K562 (cell line): ENCODE results near the gene MED16. TPM values are rescaled to one million over a fixed set of nuclear protein-coding genes. Genes with fewer than 3 reads are reported as not detected.

Source experiments
- ATF7 ChIP-seq: fragments of 450-650 bp; IDR thresholded peaks from 2 replicates; pipeline ENCODE4 v1.7.1; 2014; ENCODE audit warnings: mild to moderate bottlenecking, moderate library complexity
- CBFA2T3 ChIP-seq: fragments of 450-650 bp; IDR thresholded peaks from 2 replicates; pipeline ENCODE4 v1.6.1; 2017
- CHD1 ChIP-seq: fragments of 200-600 bp; sonication (generic); IDR thresholded peaks from one replicate; pipeline ENCODE4 v1.6.1; 2012; ENCODE audit warnings: mild to moderate bottlenecking, moderate library complexity, low read length, inconsistent platforms
- ELF1 ChIP-seq: fragments of 200-800 bp; sonication (Bioruptor generic); IDR thresholded peaks from 2 replicates; pipeline ENCODE4 v1.6.1; 2016; ENCODE audit warnings: missing genetic modification characterization, missing compliant biosample characterization
- EZH2 ChIP-seq: IDR thresholded peaks from 2 replicates; pipeline ENCODE4 v1.6.1; 2012; ENCODE audit warnings: low read depth, mild to moderate bottlenecking, inconsistent platforms, low read length, borderline replicate concordance
- GATAD2B ChIP-seq: fragments of 450-650 bp; IDR thresholded peaks from 2 replicates; pipeline ENCODE4 v1.6.1; 2017; ENCODE audit warnings: mild to moderate bottlenecking, borderline replicate concordance
- KLF1 ChIP-seq: fragments of 450-650 bp; IDR thresholded peaks from 2 replicates; pipeline ENCODE4 v1.6.1; 2016; ENCODE audit warnings: missing genetic modification characterization, missing compliant biosample characterization
- MIER1 ChIP-seq: fragments of 450-650 bp; IDR thresholded peaks from 2 replicates; pipeline ENCODE4 v1.6.1; 2016; ENCODE audit warnings: antibody characterized with exemption, mild to moderate bottlenecking, low read depth
- ZNF589 ChIP-seq: fragments of 200-800 bp; sonication (Bioruptor generic); IDR thresholded peaks from 2 replicates; pipeline ENCODE4 v1.6.1; 2016; ENCODE audit warnings: low read depth, missing genetic modification characterization, missing compliant biosample characterization
- polyA plus RNA-seq, 8 experiments: library from polyadenylated mRNA; depleted of rRNA in 4 of 8; stranded (reverse) in 5 of 8; unstranded in 3 of 8; fragments of >200 nt; fragmentation: Nextera tagmentation in 2 of 8; fragmentation: Illumina TruSeq in 1 of 8; extraction: Ambion mirVana in 2 of 8; extraction: Trizol in 1 of 8; gene quantifications; 2 replicates each; pipeline versions ENCODE4 v1.2.1 to v1.2.3, GENCODE V29; 2011 to 2014; ENCODE audit warnings: inconsistent platforms in 1 of 8, missing spikeins in 1 of 8
- total RNA-seq, 7 experiments: library from RNA; depleted of rRNA in 6 of 7; stranded (reverse); fragments of >200 nt in 6 of 7; fragmentation: Illumina TruSeq in 2 of 7; extraction: Trizol in 2 of 7; gene quantifications; 2 replicates each; pipeline versions ENCODE4 v1.2.1 to v1.2.3, GENCODE V29; 2011 to 2021; ENCODE audit warnings: low replicate concordance in 1 of 7
- TF ChIP-seq, protein P1 (sequence below): sonication (generic); formaldehyde crosslinking; IDR thresholded peaks from 2 replicates; pipeline ENCODE4 v1.8.0; 2023; ENCODE audit warnings: mild to moderate bottlenecking, missing genetic modification reagents
- TF ChIP-seq, protein P2 (sequence below): fragments of 200-600 bp; sonication (generic); IDR thresholded peaks from one replicate; pipeline ENCODE4 v1.6.1; 2012; ENCODE audit warnings: mild to moderate bottlenecking, low read depth, low read length, inconsistent platforms

MED16 gene
- total and polyA plus RNA-seq, 9 of the 15 experiments (the other 6 are each of a cell fraction or from before 2014, with no cell fraction given) = 0.89 to 59.9 (median 8.6) TPM

- TF ChIP-seq, protein P1, sequence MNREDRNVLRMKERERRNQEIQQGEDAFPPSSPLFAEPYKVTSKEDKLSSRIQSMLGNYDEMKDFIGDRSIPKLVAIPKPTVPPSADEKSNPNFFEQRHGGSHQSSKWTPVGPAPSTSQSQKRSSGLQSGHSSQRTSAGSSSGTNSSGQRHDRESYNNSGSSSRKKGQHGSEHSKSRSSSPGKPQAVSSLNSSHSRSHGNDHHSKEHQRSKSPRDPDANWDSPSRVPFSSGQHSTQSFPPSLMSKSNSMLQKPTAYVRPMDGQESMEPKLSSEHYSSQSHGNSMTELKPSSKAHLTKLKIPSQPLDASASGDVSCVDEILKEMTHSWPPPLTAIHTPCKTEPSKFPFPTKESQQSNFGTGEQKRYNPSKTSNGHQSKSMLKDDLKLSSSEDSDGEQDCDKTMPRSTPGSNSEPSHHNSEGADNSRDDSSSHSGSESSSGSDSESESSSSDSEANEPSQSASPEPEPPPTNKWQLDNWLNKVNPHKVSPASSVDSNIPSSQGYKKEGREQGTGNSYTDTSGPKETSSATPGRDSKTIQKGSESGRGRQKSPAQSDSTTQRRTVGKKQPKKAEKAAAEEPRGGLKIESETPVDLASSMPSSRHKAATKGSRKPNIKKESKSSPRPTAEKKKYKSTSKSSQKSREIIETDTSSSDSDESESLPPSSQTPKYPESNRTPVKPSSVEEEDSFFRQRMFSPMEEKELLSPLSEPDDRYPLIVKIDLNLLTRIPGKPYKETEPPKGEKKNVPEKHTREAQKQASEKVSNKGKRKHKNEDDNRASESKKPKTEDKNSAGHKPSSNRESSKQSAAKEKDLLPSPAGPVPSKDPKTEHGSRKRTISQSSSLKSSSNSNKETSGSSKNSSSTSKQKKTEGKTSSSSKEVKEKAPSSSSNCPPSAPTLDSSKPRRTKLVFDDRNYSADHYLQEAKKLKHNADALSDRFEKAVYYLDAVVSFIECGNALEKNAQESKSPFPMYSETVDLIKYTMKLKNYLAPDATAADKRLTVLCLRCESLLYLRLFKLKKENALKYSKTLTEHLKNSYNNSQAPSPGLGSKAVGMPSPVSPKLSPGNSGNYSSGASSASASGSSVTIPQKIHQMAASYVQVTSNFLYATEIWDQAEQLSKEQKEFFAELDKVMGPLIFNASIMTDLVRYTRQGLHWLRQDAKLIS (CRISPR knock-in tag) = peak; percentile 78; the same call in 1 of the 2 replicates
- no peak for TF ChIP-seq EZH2
- TF ChIP-seq ATF7 = peak; percentile 42
- TF ChIP-seq CBFA2T3 = peak; percentile 33; the same call in 1 of the 2 replicates
- TF ChIP-seq MIER1 = 0 out of 2 replicates have a peak, but pooled peaks have one; percentile 29
- no peak for TF ChIP-seq GATAD2B
- no peak for TF ChIP-seq ELF1 (tag)
- TF ChIP-seq KLF1 (tag) = no peak
- TF ChIP-seq, protein P2, sequence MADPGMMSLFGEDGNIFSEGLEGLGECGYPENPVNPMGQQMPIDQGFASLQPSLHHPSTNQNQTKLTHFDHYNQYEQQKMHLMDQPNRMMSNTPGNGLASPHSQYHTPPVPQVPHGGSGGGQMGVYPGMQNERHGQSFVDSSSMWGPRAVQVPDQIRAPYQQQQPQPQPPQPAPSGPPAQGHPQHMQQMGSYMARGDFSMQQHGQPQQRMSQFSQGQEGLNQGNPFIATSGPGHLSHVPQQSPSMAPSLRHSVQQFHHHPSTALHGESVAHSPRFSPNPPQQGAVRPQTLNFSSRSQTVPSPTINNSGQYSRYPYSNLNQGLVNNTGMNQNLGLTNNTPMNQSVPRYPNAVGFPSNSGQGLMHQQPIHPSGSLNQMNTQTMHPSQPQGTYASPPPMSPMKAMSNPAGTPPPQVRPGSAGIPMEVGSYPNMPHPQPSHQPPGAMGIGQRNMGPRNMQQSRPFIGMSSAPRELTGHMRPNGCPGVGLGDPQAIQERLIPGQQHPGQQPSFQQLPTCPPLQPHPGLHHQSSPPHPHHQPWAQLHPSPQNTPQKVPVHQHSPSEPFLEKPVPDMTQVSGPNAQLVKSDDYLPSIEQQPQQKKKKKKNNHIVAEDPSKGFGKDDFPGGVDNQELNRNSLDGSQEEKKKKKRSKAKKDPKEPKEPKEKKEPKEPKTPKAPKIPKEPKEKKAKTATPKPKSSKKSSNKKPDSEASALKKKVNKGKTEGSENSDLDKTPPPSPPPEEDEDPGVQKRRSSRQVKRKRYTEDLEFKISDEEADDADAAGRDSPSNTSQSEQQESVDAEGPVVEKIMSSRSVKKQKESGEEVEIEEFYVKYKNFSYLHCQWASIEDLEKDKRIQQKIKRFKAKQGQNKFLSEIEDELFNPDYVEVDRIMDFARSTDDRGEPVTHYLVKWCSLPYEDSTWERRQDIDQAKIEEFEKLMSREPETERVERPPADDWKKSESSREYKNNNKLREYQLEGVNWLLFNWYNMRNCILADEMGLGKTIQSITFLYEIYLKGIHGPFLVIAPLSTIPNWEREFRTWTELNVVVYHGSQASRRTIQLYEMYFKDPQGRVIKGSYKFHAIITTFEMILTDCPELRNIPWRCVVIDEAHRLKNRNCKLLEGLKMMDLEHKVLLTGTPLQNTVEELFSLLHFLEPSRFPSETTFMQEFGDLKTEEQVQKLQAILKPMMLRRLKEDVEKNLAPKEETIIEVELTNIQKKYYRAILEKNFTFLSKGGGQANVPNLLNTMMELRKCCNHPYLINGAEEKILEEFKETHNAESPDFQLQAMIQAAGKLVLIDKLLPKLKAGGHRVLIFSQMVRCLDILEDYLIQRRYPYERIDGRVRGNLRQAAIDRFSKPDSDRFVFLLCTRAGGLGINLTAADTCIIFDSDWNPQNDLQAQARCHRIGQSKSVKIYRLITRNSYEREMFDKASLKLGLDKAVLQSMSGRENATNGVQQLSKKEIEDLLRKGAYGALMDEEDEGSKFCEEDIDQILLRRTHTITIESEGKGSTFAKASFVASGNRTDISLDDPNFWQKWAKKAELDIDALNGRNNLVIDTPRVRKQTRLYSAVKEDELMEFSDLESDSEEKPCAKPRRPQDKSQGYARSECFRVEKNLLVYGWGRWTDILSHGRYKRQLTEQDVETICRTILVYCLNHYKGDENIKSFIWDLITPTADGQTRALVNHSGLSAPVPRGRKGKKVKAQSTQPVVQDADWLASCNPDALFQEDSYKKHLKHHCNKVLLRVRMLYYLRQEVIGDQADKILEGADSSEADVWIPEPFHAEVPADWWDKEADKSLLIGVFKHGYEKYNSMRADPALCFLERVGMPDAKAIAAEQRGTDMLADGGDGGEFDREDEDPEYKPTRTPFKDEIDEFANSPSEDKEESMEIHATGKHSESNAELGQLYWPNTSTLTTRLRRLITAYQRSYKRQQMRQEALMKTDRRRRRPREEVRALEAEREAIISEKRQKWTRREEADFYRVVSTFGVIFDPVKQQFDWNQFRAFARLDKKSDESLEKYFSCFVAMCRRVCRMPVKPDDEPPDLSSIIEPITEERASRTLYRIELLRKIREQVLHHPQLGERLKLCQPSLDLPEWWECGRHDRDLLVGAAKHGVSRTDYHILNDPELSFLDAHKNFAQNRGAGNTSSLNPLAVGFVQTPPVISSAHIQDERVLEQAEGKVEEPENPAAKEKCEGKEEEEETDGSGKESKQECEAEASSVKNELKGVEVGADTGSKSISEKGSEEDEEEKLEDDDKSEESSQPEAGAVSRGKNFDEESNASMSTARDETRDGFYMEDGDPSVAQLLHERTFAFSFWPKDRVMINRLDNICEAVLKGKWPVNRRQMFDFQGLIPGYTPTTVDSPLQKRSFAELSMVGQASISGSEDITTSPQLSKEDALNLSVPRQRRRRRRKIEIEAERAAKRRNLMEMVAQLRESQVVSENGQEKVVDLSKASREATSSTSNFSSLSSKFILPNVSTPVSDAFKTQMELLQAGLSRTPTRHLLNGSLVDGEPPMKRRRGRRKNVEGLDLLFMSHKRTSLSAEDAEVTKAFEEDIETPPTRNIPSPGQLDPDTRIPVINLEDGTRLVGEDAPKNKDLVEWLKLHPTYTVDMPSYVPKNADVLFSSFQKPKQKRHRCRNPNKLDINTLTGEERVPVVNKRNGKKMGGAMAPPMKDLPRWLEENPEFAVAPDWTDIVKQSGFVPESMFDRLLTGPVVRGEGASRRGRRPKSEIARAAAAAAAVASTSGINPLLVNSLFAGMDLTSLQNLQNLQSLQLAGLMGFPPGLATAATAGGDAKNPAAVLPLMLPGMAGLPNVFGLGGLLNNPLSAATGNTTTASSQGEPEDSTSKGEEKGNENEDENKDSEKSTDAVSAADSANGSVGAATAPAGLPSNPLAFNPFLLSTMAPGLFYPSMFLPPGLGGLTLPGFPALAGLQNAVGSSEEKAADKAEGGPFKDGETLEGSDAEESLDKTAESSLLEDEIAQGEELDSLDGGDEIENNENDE = no peak
- TF ChIP-seq ZNF589 (CRISPR knock-in tag) = no peak
- no peak for TF ChIP-seq CHD1
Observed at GRCh38 chr19:861756-862580, 31.0 kb downstream of the MED16 start (continued).
